CD4-positive, alpha-beta T cell treated with Interleukin-4 for 1 hour (primary cell): ENCODE results near the gene IQCE.

ENCODE experiments used
- DNase-seq, 2 donors: peaks; one replicate each; pipeline ENCODE4 v3.0.0-alpha.2; 2020 to 2022

Gene IQCE

DNA sequence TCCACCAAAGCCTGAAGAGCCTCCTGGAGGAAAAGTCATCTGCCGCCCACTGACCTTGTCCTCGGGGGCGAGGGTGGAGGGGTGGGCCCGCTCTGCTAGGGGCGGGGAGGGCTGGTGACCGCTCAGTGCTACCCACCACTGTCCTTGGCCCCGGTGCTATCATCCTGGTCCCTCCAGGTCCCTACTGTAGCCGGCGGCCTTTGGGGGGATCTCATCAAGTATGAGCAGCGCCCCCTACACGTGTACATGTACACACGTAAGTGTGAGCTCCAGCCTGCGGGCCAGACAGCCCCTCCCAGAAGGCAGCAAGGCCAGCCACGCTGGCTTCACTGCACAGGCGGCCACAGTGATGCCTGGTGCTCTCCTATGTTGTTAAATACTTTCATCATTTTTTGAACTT lies 92.6 kb downstream of the IQCE start:
- DNase-seq, result no peak

DNA sequence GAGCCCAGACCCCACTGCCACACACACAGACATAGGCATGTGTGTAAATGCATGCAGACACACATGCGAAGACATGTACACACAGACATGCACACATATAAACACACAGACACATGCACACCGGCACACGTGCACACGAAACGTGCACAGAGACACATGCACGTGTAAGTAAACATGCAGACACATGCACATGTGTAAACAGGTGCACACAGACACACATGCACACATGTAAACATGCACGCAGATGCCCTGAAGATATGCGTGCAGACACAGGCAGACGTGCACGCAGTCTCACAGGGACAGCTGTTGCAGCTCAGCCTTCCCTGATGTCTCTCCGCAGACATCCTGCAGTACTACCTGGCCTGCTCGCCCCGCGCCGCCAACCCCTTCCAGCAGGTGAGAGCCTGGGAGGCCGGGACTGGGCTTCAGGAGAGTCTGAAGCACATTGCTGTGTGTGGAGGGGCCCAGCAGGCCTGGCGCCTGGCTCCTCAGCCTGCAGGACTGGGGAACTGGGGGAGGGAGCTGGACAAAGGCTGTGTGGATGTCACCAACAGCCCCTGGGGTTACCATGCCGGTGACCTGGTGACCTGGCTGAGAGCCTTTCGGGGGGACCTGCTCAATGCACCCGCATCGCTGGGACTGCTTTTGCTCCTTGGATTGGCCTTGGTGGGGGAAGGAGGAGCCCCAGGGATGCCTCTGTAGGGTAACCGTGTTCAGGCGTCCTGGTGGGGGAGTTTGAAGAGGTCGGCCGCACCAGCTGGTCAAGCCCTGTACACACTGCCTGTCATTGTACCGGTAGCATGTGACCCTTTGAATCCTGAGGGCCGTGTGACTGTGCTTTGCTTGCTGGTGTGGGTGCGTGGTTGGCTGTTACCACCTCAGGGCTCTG lies 93.3 kb downstream of the IQCE start:
- DNase-seq, result no peak

DNA sequence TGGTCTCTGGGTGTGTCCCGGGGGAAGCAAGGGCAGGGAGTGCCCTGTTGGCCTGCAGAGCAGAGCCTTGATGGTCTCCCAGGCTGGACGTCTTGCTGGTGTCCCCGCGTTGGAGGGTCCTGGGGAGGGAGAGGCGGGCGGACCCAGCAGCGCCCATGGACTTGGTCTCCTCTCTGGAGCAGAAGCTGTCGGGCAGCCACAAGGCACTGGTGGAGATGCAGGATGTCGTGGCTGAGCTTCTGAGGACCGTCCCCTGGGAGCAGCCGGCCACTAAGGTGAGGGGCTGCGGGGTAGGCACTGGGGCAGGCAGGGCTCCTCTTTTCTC lies 93.9 kb downstream of the IQCE start:
- no peak for DNase-seq

DNA sequence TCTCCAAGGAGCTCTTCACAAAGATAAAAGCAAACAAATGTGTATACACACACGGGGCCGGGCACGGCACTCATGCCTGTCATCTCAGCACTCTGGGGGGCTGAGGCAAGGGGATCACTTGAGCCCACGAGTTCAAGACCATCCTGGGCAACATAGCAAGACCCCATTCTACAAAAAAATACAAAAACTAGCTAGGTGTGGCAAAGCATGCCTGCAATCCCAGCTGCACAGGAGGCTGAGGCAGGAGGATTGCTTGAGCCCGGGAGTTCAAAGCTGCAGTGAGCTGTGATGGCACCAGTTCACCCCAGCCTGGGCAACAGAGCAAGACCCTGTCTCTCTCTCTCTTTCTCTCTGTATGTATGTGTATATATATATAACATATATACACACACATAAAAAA lies 95.3 kb downstream of the IQCE start:
- no peak for DNase-seq

DNA sequence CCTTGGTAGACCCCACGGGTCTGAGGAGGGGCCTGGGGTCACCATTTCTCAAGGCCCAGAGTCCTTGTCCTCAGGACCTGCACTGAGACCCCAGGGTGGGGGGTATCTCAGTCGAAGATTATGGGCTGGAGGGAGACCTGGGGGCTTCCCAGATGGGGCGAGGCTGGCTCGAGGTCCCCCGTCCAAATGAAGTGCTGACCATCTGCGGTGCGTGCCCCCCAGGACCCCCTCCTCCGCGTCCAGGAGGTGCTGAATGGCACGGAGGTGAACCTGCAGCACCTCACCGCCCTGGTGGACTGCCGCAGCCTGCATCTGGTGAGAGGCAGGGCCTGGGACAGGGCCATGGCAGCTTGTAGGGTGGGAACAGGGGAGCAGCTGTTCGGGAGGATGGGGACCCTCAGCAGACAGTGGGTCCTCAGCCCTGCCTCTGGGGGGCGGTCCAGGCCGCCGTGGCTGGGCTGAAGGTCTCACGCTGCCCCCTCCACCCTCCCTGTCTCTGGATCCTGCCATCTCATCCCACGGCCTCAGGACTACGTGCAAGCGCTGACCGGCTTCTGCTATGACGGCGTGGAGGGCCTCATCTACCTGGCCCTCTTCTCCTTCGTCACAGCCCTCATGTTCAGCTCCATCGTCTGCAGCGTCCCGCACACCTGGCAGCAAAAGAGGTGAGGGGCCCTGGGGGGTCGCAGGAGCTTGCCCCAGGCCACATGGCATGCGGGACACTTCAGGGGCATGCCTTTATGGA lies 97.3 kb downstream of the IQCE start:
- no peak for DNase-seq

DNA sequence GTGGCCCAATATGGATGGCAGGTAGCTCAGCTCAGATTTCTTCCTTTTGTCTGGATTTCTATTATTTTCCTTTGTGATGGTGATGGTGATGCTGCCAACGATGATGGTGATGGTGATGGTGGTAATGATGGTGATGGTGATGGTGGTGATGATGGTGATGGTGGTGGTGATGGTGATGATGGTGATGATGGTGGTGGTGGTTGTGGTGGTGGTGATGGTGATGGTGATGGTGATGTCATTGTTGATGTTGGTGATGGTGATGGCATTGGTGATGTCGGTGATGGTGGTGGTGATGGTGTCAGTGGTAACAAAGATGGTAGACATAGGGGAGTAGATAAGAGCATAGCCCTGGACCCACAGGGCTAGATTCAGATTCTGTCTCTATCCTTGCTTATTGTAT lies 98.4 kb downstream of the IQCE start:
- DNase-seq, result no peak

DNA sequence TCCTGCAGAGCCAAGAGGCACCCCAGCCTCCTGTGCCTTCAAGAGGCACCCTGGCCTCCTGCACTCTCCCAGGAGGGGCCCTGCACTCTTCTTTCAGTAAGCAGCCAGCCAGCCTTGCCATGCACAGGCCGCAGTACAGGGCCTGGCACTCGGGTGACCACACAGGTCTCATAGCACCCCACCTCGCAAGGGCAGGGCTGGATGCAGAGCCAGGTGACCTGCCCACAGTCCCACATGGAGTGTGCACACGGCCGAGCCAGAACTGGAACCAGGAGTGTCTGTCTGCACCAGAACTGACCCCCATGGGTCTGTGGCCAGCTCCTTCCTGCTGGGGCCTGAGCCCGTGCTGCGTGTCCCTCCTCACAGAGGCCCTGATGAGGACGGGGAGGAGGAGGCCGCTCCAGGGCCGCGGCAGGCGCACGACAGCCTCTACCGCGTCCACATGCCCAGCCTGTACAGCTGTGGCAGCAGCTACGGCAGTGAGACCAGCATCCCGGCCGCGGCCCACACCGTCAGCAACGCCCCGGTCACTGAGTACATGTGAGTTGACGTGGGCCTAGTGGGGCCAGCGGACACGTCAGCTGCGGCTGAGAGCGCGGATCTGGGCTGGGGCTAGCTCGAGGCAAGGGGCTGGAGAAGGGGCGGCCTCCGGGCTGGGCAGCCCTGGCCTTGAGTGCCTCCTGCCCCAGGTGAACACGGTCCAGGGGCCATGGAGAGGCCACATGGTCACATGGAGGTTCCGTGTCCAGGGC lies 99.3 kb downstream of the IQCE start:
- DNase-seq, result no peak

DNA sequence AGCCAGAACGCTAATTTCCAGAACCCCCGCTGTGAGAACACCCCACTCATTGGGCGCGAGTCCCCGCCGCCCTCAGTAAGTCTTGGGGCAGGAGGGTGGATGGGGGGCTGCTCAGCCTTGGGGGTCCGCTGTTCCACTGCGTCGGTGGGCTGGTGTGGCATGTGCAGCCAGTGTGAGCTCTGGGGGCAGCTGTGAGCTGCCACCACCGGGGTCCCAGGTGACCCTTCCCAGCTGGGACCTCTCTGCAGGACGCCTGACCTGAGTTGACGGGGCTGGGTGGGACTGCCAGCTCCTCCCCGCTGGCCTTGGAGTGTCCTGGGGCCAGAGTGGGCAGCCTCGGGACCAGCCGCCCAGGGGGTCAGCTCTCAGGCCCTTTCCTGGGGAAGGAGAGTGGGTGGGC lies 100.2 kb downstream of the IQCE start:
- no peak for DNase-seq

DNA sequence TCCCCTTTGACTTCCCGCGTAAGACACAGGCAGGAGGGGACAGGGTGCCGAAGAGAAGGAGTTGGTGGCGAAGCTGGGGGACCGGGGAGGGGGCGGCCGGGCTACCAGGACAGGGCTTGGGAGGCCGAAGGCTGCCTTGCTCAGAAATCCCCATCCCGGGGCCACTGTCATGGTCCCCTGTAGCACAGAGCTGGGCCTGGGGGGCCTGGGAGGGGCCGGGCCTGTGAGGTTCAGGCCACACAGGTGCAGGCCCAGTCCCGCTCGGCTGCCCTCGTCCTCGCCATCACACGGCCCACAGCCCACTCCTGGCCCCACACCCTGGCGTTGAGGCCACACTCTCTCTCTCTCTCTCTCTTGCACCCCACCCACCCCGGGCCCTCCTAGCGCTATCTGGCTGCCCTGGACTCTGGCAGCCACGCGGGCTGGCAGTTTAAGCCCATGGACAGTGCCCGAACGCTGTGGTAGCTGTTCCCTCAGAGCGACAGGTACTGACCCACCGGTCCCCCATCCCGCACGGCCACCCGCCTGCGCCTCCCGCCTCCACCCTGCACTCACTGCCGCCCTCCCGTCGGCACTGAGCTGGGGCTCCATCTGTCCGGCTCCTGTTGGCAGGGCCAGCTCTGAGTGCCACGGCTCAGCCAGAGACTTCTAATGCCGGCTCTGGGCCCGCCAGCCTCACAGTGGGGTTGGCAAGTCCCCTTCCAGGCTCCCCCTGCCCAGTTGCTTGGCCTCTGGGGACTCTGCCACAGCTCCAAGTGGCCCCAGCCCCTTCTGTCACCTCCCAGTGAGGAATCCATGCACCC lies 101.0 kb downstream of the IQCE start:
- no peak for DNase-seq

DNA sequence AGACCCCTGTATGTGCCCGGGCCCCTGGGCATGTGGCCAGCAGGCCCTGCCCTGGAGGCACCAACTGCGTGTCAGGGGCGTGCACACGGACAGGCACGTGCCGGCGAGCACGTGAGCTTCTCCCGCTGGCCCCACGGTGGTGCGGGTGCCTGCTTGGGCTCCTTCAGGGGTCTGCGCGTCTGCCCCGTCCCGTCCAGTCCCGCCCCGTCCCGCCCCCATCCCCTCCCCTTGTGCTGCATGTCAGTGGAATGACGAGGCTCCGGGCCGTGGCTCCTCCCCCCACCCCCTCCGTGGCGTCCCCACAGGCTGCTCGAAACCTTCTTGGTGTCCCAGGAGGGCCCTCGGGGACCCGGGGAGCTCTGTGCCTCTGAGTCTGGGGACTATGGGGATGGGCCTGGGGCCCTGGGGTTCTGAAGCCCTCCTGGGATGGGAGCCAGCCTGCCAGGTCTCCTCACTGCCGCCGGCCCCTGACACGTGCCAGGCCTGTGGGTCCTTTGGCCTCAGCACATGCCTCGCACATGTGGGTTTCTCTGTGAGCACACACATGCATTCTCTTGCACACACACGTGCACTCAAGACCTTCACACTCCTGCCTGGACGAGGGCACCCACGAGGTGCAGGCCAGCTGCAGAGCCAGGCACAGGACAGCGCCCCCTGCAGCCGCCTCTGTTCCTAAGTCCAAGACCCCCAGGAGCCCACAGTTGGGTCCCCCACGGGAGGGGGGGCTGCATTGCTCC lies 101.7 kb downstream of the IQCE start:
- no peak for DNase-seq

DNA sequence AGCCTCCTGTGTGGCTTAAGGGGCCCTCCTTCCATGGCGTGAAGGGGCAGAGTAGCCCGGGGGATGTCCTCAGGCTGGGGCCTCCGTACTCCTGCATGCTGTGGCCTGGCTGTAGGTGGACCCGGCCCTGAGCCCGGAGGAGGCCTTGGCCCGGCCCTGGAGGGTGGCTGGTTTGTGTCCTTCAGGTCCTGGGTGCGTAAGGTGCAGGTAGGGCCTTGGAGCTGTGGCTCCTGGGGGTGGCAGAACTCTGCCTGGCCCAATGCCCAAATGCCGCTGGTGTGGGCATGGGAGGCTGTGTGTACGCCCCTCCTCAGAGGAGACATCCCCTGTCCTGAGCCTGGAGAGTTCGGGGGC lies 102.3 kb downstream of the IQCE start:
- no peak for DNase-seq

DNA sequence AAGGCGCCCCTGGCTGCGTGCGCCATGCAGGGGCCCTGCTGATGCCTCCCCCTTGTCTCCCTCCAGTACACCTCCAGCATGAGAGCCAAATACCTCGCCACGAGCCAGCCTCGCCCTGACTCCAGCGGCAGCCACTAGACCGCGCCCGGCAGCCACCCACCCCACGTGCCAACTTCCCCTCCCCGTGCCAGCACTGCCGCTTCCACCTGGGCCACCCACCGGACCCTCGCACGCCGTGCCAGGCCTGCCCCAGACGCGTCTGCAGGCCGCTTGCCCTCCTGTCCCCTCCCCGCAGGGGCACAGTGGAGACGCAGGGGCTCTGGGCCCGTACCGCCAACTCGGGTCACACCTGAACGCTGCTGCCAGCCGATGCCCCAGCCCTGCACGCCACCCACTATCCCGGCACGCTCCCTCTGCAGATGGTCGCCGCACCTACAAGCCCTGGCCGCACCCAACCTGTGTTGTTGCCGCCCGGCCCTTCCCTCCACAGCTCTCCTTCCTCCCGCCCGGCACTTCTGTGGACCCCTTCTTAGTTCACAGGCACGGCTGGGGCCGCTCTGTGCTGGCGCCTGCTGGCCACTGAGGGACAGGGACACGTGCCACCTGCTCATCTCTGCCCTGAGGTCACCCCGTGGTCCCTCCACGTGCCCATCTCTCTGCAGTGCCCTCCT lies 103.0 kb downstream of the IQCE start:
- DNase-seq, result no peak

DNA sequence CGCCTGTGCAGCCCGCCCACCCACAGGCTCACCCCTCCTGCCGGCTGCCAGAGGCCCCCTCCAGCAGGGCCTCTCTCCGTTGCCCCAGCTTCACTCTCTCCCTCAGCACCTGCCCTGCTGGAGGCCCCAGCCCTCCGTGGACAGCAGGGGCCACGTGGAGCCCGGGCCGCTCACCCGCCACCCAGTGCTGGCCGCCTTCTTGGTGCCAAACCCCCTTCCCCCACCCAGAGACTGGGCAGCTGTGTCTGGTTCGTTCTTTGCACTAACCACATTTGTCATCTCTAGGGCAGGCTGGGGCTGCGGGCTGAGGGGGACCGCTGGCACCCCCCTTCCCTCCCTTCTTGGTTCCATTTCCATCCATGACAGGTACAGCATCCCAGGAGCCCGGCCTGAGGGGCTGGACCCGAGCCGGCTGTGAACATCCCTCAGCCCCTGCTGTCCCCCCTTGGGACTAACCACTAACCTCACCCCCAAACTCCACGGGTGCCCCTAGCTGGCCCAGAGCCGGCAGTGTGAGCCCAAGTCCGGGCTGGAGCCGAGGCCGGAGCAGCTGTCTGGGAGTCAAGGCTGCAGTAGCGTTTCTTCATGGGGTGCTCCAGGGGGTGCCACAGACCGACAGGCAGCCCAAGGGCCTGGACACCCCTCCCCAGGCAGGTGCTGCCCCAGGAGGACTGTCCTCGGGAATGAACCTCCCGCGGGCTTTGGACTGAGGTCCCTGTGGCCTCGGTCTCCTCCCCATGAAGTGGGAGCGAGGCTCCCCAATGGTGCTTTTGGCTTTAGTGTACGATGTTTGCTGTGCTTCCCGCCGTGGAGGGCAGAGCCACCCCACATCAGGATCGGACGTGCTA lies 103.7 kb downstream of the IQCE start:
- DNase-seq, result no peak

DNA sequence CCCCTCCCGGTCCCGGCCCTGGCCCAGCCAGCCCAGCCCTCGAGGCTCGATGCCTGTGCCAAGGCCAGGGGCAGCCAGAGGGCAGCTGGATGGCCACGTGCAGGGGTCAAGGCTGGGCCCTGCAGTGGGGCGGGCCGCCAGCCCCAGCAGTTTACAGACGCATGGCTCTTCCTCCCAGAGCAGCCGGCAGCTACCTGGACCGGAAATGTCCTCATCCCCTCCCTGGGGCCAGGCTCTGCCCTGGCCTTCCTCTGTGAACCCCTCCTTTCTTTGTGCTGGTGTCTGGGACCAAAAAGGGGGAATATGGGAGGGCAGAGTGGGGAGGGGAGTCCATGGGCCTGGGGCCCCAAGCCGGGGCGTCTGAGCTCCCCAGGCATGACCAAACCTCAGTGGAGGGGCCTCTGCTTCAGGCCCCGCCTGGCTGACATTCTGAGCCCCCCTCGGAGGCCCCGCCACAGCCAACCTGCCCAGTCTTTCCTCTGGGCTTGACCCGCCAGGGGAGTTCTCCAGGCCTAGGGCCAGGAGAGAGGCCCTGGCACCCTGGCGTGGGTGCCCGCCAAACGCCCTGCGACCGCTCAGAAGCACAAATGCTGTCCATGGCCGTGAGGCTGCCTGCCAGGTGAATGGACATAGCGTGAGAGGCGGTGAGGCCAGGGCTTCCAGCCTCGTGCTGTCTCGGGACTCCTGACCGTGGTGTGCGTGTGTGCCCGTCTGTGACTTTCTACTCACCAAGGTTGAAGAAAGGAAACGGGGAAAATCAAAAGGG lies 104.5 kb downstream of the IQCE start:
- no peak for DNase-seq

DNA sequence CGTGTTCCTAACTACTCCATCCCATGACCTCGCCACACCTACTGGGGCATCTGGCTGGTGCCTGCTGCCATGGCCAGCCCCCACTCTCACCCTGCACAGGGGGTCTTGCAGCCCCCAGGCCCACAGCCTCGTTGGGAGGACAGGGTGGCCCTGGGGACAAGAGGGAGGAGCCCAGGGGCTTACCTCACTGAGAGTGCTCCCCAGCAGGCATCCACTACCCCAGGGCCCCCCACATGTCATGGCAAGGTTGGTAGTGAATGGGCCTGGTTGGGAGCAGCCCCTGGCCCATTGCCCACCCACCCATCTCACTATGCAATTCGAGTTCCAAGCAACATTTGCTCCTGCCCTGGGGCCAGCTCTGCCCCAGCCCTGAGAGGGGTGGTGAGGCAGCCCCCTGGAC lies 105.2 kb downstream of the IQCE start:
- no peak for DNase-seq
